Spleen (tissue), 11 donors: Measurements from ENCODE around the gene EIF5B. TPM values are rescaled to one million over a fixed set of nuclear protein-coding genes. Genes with fewer than 3 reads are reported as not detected.
"Not testable (repeated sequence)": the region's sequence is repeated elsewhere in the genome, so short reads cannot be mapped to it uniquely, and the experiment has no call there.

Source experiments
- DNase-seq: peaks from one replicate; pipeline ENCODE4 v3.0.0-alpha.2; 2020
- H3K27ac ChIP-seq, 8 donors: fragments of 200-600 bp; sonication (generic) in 7 of 8; 1 replicate in 4 of 8; 2 replicates in 4 of 8; pipeline versions ENCODE4 v1.5.0 to v1.8.0; 2016 to 2021; ENCODE audit warnings: inconsistent platforms in 4 of 8, mild to moderate bottlenecking in 4 of 8, moderate library complexity in 1 of 8
- H3K27me3 ChIP-seq, 7 donors: fragments of 200-600 bp; sonication (generic) in 6 of 7; replicated peaks in 1 of 7; 1 replicate in 4 of 7; 2 replicates in 3 of 7; pipeline versions ENCODE4 v1.5.0 to v1.8.0; 2016 to 2021; ENCODE audit warnings: inconsistent platforms in 3 of 7, mild to moderate bottlenecking in 1 of 7
- H3K36me3 ChIP-seq, 6 donors: fragments of 200-600 bp; sonication (generic) in 5 of 6; 1 replicate in 4 of 6; 2 replicates in 2 of 6; pipeline versions ENCODE4 v1.5.0 to v1.8.0; 2016 to 2021; ENCODE audit warnings: inconsistent platforms in 2 of 6
- H3K4me1 ChIP-seq, 6 donors: fragments of 200-600 bp; sonication (generic) in 5 of 6; 1 replicate in 3 of 6; 2 replicates in 3 of 6; pipeline versions ENCODE4 v1.5.0 to v1.8.0; 2016 to 2021; ENCODE audit warnings: inconsistent platforms in 3 of 6
- H3K4me3 ChIP-seq, 8 donors: fragments of 200-600 bp; sonication (generic) in 7 of 8; 1 replicate in 4 of 8; 2 replicates in 4 of 8; pipeline versions ENCODE4 v1.5.0 to v1.8.0; 2016 to 2021; ENCODE audit warnings: inconsistent platforms in 4 of 8, mild to moderate bottlenecking in 4 of 8, moderate library complexity in 2 of 8
- H3K9me3 ChIP-seq, 8 donors: fragments of 200-600 bp; sonication (generic) in 7 of 8; 1 replicate in 4 of 8; 2 replicates in 4 of 8; pipeline versions ENCODE4 v1.5.0 to v1.8.0; 2016 to 2021; ENCODE audit warnings: inconsistent platforms in 4 of 8
- POLR2A ChIP-seq, 3 donors: fragments of 450-650 bp; IDR thresholded peaks; one replicate each; pipeline ENCODE4 v1.5.1; 2017; ENCODE audit warnings: antibody characterized with exemption in 3 of 3, mild to moderate bottlenecking in 1 of 3
- POLR2AphosphoS5 ChIP-seq, 3 donors: sonication (generic); formaldehyde crosslinking; IDR thresholded peaks; one replicate each; pipeline ENCODE4 v1.5.1; 2017; ENCODE audit warnings: antibody characterized with exemption in 3 of 3
- WGBS, 5 donors: extraction: QIAGEN DNeasy Blood & Tissue Kit in 3 of 5; methylation state at CpG; one replicate each; pipeline versions ENCODE4 v1.1.5 to v1.1.7; 2013 to 2018; 5-methylcytosine and 5-hydroxymethylcytosine counted together
- intact Hi-C: fragments of 100-400 bp; cut with DNase I; formaldehyde crosslinking; loops from one replicate; pipeline ENCODE4 v1.15.0; 2023; ENCODE audit warnings: low total_unique reads
- polyA plus RNA-seq, 3 donors: library from polyadenylated mRNA; stranded (reverse); fragments of 200-250 nt; gene quantifications; one replicate each; pipeline ENCODE4 v1.2.1, GENCODE V29; 2013
- total RNA-seq, 7 donors: library from RNA; depleted of rRNA in 3 of 7; stranded (reverse); fragments of >200 nt in 3 of 7; fragmentation: NEBNext Ultra II Directional in 4 of 7; extraction: Animal tissue kit (Norgen Biotek cat#: 25700) in 4 of 7; gene quantifications; one replicate each; pipeline versions ENCODE4 v1.1.0 to v1.2.1, GENCODE V29; 2016 to 2021
- TF ChIP-seq, protein P1 (sequence below), 11 experiments: fragments of 200-600 bp in 7 of 11; fragments of 450-650 bp in 4 of 11; sonication (generic) in 4 of 11; IDR thresholded peaks in 8 of 11; conservative IDR thresholded peaks in 3 of 11; 1 replicate in 7 of 11; 2 replicates in 4 of 11; pipeline versions ENCODE4 v1.4.0 to v1.8.0; 2016 to 2021; ENCODE audit warnings: antibody characterized with exemption in 11 of 11, inconsistent platforms in 4 of 11, mild to moderate bottlenecking in 1 of 11
- donor health status: healthy with polysubstance abuse.
- donor health status: DM: no; HTN: no; CAD: no; lungs with moderate emphysema.
- donor health status: DM: no; HTN: no; CAD: no.
- donor health status: Bipolar disorder and iron deficiency.
- donor health status: healthy.
- donor health status: DM: no; HTN: no; CAD: no.
- donor health status: DM: yes; HTN: yes; CAD: no.

EIF5B gene
- total and polyA plus RNA-seq, 10 donors = 14.6 to 49.5 (median 31.6) TPM

DNA sequence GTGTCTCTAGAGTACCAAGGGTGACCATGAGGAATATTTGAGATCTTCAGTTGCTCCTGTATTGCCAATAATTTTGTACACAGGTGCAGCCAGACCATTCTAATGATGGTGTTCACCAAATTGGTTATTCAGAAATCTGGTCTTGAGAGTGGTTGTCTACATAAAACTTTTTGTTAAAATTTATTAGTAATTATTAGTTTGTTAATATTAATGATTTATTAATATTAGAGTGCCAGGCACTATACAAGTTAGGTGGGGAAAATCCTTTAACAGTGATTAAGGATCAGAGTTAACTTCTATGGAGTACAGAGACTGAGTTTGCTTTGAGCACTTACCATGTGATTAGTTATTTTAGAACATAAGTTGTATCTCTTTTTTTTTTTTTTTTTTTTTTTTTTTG, 9.0 kb downstream of the EIF5B start:
- peaks cover 5 to 69% (median 19%) of the 10 kb centered on the region in 6 donors for H3K4me1 ChIP-seq
- TF ChIP-seq POLR2AphosphoS5 (IDR thresholded peaks at IDR 0.05) = no peak
- H3K4me3 ChIP-seq = no peak overlapping the region
- no peaks in the 10 kb centered on the region for H3K9me3 ChIP-seq
- peaks cover 0 to 5% (median 0%) of the 10 kb centered on the region in 6 donors for H3K36me3 ChIP-seq
- DNase-seq = no peak
- intact Hi-C loops = no loop called here
- H3K27me3 ChIP-seq = no peaks in the 10 kb centered on the region
- H3K27ac ChIP-seq = no peak overlapping the region

DNA sequence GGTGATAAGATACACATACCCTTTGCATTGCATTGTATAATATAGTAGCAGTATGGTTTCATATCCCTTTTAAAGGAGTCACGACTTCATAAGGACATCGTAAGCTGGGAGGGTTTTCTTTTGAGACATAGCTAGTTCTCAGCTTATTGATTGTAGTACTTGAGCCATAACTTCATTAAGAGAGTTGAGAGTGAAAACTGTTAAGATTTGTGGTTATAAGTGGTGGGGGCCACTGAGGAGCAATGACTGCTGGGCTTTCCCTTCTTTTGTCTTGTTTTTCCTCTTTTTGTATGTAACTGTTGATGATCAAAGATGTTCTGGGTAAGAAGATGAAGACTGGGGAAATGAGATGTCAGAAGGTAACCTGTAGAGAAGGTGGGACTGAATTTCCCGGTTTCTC, 11.0 kb downstream of the EIF5B start:
- no peak for DNase-seq
- intact Hi-C loops = no loop called here
- H3K9me3 ChIP-seq = no peaks in the 10 kb centered on the region
- 61 to 77% (median 71%) methylated on average over 3 of the region's 3 CpGs for WGBS, 5 donors
- no peak overlapping the region for H3K4me3 ChIP-seq
- no peak overlapping the region for H3K27ac ChIP-seq
- TF ChIP-seq, protein P1, sequence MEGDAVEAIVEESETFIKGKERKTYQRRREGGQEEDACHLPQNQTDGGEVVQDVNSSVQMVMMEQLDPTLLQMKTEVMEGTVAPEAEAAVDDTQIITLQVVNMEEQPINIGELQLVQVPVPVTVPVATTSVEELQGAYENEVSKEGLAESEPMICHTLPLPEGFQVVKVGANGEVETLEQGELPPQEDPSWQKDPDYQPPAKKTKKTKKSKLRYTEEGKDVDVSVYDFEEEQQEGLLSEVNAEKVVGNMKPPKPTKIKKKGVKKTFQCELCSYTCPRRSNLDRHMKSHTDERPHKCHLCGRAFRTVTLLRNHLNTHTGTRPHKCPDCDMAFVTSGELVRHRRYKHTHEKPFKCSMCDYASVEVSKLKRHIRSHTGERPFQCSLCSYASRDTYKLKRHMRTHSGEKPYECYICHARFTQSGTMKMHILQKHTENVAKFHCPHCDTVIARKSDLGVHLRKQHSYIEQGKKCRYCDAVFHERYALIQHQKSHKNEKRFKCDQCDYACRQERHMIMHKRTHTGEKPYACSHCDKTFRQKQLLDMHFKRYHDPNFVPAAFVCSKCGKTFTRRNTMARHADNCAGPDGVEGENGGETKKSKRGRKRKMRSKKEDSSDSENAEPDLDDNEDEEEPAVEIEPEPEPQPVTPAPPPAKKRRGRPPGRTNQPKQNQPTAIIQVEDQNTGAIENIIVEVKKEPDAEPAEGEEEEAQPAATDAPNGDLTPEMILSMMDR (IDR thresholded peaks at IDR 0.05 in 8 of 11, conservative IDR thresholded peaks at IDR 0.05 in 3 of 11) = no peak
- TF ChIP-seq POLR2A (IDR thresholded peaks at IDR 0.05) (no peak), POLR2AphosphoS5 (IDR thresholded peaks at IDR 0.05) (no peak)
- H3K27me3 ChIP-seq = no peaks in the 10 kb centered on the region
- H3K36me3 ChIP-seq = peaks cover 0 to 5% (median 0%) of the 10 kb centered on the region in 6 donors
- peaks cover 5 to 71% (median 15%) of the 10 kb centered on the region in 6 donors for H3K4me1 ChIP-seq

DNA sequence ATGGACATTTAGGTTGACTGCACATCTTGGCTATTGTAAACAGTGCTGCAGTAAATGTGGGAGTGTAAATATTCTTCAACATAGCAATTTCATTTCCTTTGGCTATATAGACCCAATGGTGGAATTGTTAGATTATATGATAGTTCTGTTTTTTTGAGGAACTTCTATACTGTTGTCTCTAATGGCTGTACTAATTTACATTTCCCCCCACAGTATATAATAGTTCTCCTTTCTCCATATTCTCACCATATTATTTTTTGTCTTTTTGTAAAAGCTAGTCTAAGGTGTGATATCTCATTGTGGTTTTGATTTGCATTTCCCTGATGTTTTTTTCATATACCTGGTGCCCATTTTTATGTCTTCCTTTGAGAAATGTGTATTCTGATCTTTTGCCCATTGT, 13.0 kb downstream of the EIF5B start:
- Histone ChIP-seq H3K27ac (no peak overlapping the region), H3K4me3 (no peak overlapping the region), H3K4me1 (peaks cover 5 to 78% (median 15%) of the 10 kb centered on the region in 6 donors), H3K36me3 (peaks cover 0 to 5% (median 0%) of the 10 kb centered on the region in 6 donors), H3K9me3 (no peaks in the 10 kb centered on the region), H3K27me3 (no peaks in the 10 kb centered on the region)
- DNase-seq = no peak
- TF ChIP-seq POLR2AphosphoS5 (IDR thresholded peaks at IDR 0.05) = no peak
- intact Hi-C loops = no loop called here

DNA sequence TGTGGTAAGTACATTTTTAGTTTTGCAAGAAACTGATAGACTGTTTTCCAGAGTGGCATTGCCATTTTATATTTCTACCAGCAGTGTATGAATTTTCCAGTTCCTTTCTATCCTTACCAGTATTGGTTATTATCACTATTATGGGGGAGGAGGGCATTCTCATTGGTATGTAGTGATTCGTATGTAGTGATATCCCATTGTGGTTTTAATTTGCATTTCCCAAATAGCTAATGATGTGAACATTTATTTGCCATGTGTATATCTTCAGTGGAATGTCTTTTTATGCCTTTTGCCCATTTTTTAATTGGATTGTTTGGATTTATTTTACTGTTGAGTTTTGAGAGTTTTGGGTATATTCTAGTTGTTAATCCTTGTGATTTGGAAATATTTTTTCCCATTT, 16.9 kb downstream of the EIF5B start:
- no peaks in the 10 kb centered on the region for H3K36me3 ChIP-seq
- intact Hi-C loops = no loop called here
- no peak for DNase-seq
- no peaks in the 10 kb centered on the region for H3K27me3 ChIP-seq
- no peak overlapping the region for H3K27ac ChIP-seq
- H3K9me3 ChIP-seq = no peaks in the 10 kb centered on the region
- TF ChIP-seq POLR2A (IDR thresholded peaks at IDR 0.05) (no peak), POLR2AphosphoS5 (IDR thresholded peaks at IDR 0.05) (no peak)
- TF ChIP-seq, protein P1 (IDR thresholded peaks at IDR 0.05 in 8 of 11, conservative IDR thresholded peaks at IDR 0.05 in 3 of 11) = no peak
- 62 to 88% (median 76%) methylated on average over 1 of the region's 1 CpG for WGBS, 5 donors
- H3K4me1 ChIP-seq = peaks cover 3 to 73% (median 13%) of the 10 kb centered on the region in 6 donors
- H3K4me3 ChIP-seq = no peak overlapping the region

DNA sequence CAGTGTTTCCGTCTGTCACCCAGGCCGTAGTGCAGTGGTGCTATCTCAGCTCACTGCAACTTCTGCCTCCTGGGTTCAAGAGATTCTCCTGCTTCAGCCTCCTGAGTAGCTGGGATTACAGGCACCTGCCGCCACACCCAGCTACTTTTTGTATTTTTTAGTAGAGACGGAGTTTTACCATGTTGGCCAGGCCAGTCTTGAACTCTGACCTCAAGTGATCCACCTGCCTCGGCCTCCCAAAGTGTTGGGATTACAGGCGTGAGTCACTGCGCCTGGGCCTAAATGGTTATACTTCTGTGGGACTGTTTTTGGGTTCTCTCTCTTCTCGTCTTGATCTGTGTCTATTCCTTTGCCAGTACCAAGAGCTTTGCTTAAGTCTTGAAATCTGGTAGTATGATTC, 17.6 kb downstream of the EIF5B start:
- H3K4me1 ChIP-seq = peaks cover 3 to 66% (median 12%) of the 10 kb centered on the region in 6 donors
- H3K4me3 ChIP-seq, H3K27me3 ChIP-seq, intact Hi-C loops, H3K27ac ChIP-seq, H3K36me3 ChIP-seq, DNase-seq, H3K9me3 ChIP-seq: not testable (repeated sequence)
- WGBS, 5 donors = 93 to 96% (median 95%) methylated on average over 8 of the region's 8 CpGs

DNA sequence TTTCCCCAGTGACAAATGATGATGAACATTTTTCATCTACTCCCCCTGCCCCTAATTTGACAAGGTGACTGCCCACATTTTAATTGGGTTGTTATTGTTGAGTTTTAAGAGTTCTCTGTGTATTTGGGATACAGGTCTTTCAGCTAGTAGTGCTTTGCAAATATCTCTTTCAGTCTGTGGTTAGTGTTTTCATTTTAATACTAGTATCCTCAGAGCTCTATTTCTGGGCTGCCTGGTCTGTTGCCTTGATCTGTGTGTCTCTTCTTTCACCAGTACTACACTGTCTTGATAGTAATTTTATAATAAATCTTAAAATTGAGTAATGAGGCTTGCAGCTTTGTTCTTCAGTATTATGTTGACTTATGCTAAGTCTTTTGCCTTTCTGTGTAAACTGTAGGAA, 19.7 kb downstream of the EIF5B start:
- intact Hi-C loops = no loop called here

More for the DNA sequence above, 19.7 kb downstream of the EIF5B start:
- Histone ChIP-seq H3K9me3 (no peaks in the 10 kb centered on the region), H3K36me3 (peaks cover 0 to 22% (median 7%) of the 10 kb centered on the region in 6 donors), H3K4me3 (no peak overlapping the region), H3K27me3 (no peaks in the 10 kb centered on the region), H3K4me1 (peaks cover 0 to 46% (median 4%) of the 10 kb centered on the region in 6 donors), H3K27ac (no peak overlapping the region)
- no peak for DNase-seq
- TF ChIP-seq POLR2A (IDR thresholded peaks at IDR 0.05) (no peak), POLR2AphosphoS5 (IDR thresholded peaks at IDR 0.05) (no peak)
- TF ChIP-seq, protein P1 (IDR thresholded peaks at IDR 0.05 in 8 of 11, conservative IDR thresholded peaks at IDR 0.05 in 3 of 11) = no peak
